Thymus (tissue), 11 donors: ENCODE results near the gene PPA1. TPM values are rescaled to one million over a fixed set of nuclear protein-coding genes. Genes with fewer than 3 reads are reported as not detected.
A peak's percentile ranks its signal among the peaks of the same experiment; 100 is the strongest.
"Not testable (repeated sequence)": the region's sequence is repeated elsewhere in the genome, so short reads cannot be mapped to it uniquely, and the experiment has no call there.

Source experiments
- DNase-seq, 9 donors: peaks; one replicate each; pipeline ENCODE4 v3.0.0-alpha.2; 2013; ENCODE audit warnings: low spot score in 9 of 9, low read depth in 6 of 9, missing footprints in 1 of 9
- H3K27ac ChIP-seq, 2 donors: one replicate each; pipeline ENCODE4 v1.5.1; 2013; ENCODE audit warnings: control low read depth in 1 of 2, low read depth in 1 of 2, low read length in 1 of 2, mild to moderate bottlenecking in 1 of 2, moderate library complexity in 1 of 2
- H3K27me3 ChIP-seq, 2 donors: one replicate each; pipeline ENCODE4 v1.5.1; 2013; ENCODE audit warnings: low read length in 1 of 2; ENCODE audit not compliant: control insufficient read depth in 2 of 2, insufficient read depth in 1 of 2
- H3K36me3 ChIP-seq, 2 donors: one replicate each; pipeline ENCODE4 v1.5.1; 2013; ENCODE audit warnings: low read length in 1 of 2, mild to moderate bottlenecking in 1 of 2, moderate library complexity in 1 of 2; ENCODE audit not compliant: control insufficient read depth in 2 of 2, insufficient read depth in 2 of 2
- H3K4me1 ChIP-seq, 2 donors: one replicate each; pipeline ENCODE4 v1.5.1; 2013; ENCODE audit warnings: low read length in 2 of 2; ENCODE audit not compliant: control insufficient read depth in 2 of 2, insufficient read depth in 2 of 2
- H3K4me3 ChIP-seq, 2 donors: one replicate each; pipeline ENCODE4 v1.5.1; 2013; ENCODE audit warnings: low read length in 2 of 2, control low read depth in 1 of 2, mild to moderate bottlenecking in 1 of 2
- H3K9me3 ChIP-seq, 2 donors: one replicate each; pipeline ENCODE4 v1.5.1; 2013; ENCODE audit warnings: low read length in 1 of 2, mild to moderate bottlenecking in 1 of 2; ENCODE audit not compliant: control insufficient read depth in 2 of 2, insufficient read depth in 1 of 2
- WGBS: extraction: QIAGEN DNeasy Blood & Tissue Kit; methylation state at CpG from one replicate; pipeline ENCODE4 v1.1.7; 2013; 5-methylcytosine and 5-hydroxymethylcytosine counted together
- polyA plus RNA-seq: library from polyadenylated mRNA; stranded (reverse); fragments of 200-250 nt; gene quantifications from one replicate; pipeline ENCODE4 v1.2.3, GENCODE V29; 2013
- total RNA-seq: library from RNA; stranded (reverse); fragments of 120-200 nt; gene quantifications from one replicate; pipeline ENCODE4 v1.2.4, GENCODE V29; 2013
- donor health status: healthy.

PPA1 gene
- total and polyA plus RNA-seq, 2 donors: 150 to 199 TPM

DNA sequence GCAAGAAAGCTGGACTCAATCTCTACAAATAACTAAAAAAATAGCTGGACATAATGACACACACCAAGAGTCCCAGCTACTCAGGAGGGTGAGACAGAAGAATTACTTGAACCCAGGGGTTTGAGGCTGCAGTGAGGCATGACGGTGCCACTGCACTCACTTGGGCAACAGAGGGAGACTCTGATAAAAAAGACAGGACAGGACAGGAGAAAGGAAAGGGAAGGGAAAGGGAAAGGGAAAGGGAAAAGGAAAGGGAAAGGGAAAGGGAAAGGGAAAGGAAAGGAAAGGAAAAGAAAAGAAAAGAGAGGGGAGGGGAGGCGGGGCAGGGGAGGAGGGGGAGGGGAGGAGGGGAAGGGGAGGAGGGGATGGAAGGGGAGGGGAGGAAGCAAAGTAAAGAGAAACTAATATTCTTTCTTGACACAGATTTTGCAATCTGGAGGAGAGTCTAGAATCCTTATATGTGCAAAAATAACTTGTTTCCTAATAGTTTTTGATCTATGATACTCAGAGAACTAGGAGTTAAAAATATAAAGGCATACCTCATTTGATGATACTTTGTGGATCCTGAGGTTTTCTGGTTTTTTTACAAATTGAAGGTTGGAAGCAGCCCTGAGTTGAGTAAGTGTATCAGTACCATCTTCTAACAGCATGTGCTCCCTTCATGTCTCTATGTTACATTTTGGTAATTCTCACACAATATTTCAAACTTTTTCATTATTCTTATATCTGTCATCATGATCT is 70.9 kb downstream of the PPA1 start:
- 96% methylated on average over 1 of the region's 2 CpGs for WGBS
- Histone ChIP-seq H3K36me3 (peaks cover 17 to 43% of the 10 kb centered on the region in 2 donors), H3K4me1 (peaks cover 13 to 15% of the 10 kb centered on the region in 2 donors), H3K9me3 (no peaks in the 10 kb centered on the region), H3K27ac (peak overlapping the region in 1 of 2 donors; percentile 57), H3K27me3 (no peaks in the 10 kb centered on the region), H3K4me3 (no peak overlapping the region)
- DNase-seq: peak in 1 of 9 donors; percentile 30

DNA sequence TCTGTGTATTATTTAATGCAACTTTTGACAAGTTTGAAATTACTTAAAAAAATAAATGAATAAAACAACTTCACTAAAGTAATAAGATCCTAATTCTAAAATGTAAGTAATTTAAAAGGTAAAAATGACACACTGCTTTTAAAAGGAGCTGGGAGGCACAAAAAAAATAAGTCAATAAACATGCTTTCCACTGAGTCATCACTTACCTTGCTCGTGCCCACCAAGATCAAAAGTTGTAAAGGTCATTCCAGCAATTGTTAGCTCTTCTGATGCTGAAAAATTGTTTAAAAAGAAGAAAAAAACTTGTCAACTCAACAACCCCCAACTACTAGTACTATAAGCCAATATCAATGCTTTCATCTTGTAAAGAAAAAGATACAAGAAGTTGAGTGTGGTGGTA is 72.4 kb downstream of the PPA1 start:
- H3K36me3 ChIP-seq: peaks cover 27 to 53% of the 10 kb centered on the region in 2 donors
- 90% methylated on average over 1 of the region's 1 CpG for WGBS

DNA sequence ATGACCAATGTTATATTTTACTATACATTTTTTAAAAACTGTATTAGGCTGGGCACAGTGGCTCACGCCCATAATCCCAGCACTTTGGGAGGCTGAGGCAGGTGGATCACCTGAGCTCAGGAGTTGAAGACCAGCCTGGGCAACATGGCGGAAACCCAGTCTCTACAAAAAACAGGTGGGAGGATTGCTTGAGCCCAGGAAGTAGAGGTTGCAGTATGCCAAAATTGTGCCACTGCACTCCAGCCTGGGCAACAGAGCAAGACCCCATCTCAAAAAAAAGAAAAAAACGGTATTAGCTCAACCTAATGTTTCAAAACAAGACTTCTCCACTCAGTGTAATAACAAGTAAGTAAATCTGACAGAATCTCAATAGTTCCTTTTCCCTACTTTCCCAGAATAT is 73.9 kb downstream of the PPA1 start:
- H3K4me1 ChIP-seq: peaks cover 11 to 13% of the 10 kb centered on the region in 2 donors
- not testable (repeated sequence) for H3K9me3 ChIP-seq

More for the DNA sequence above, 72.4 kb downstream of the PPA1 start:
- H3K9me3 ChIP-seq: no peaks in the 10 kb centered on the region
- H3K27ac ChIP-seq: no peak overlapping the region
- DNase-seq: no peak
- H3K4me3 ChIP-seq: no peak overlapping the region
- H3K4me1 ChIP-seq: peaks cover 12 to 13% of the 10 kb centered on the region in 2 donors
- no peaks in the 10 kb centered on the region for H3K27me3 ChIP-seq

DNA sequence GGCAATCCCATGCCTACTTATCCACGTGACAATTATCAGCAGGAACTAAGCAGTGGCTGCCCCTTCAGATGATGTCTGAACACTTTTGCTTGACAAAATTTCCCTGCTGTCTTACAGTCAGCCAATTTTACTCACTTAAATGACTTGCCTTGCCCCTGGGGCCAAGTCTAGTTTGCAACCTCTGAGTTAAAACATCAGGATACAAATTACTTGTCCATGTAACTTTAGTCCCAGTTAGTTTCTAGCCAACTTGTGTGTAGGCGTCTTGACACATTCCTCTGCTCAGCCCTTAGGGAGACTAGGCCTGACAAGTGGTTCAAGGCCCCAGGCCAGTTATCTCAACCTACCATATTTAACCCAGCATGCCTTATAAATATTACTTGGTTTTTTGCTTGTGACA is 75.1 kb downstream of the PPA1 start:
- no peak for DNase-seq
- peaks cover 41 to 76% of the 10 kb centered on the region in 2 donors for H3K36me3 ChIP-seq
- H3K9me3 ChIP-seq: no peaks in the 10 kb centered on the region
- no peaks in the 10 kb centered on the region for H3K27me3 ChIP-seq
- no peak overlapping the region for H3K4me3 ChIP-seq
- 96% methylated on average over 2 of the region's 2 CpGs for WGBS
- peaks cover 1 to 8% of the 10 kb centered on the region in 2 donors for H3K4me1 ChIP-seq
- H3K27ac ChIP-seq: no peak overlapping the region

More for the DNA sequence above, 73.9 kb downstream of the PPA1 start:
- peaks cover 37 to 64% of the 10 kb centered on the region in 2 donors for H3K36me3 ChIP-seq
- H3K27me3 ChIP-seq, H3K4me3 ChIP-seq, DNase-seq, H3K27ac ChIP-seq: not testable (repeated sequence)
- WGBS: 96% methylated on average over 3 of the region's 3 CpGs

DNA sequence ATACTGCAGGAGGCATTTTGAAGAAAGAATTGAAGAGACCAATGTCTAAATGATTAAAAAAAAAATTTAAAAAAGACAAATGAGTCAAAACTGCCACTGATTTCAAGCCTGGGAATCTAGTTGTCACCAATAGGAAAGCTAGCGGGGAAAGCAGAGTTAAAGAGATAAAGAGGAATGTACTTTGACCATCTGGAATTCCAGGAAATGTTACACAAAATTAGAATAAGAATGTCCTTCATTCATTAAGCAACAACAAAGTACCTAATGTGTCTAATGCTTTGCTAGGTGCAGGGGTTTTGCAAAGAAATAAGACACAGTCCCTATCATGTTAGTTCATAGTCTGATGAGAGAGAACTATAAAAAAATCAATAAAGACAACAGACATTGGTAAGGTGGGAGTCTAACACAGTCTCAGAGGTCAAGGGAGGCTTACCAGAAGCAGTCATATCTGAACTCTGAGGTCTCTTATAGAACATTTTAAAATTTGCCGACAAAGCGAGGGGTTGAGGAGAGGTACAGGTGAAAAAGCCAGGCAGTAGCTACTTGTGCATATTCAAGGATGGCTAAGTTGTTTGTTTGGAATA is 77.9 kb downstream of the PPA1 start:
- WGBS: 81% methylated on average over 3 of the region's 3 CpGs
- no peaks in the 10 kb centered on the region for H3K9me3 ChIP-seq
- no peaks in the 10 kb centered on the region for H3K27me3 ChIP-seq
- H3K27ac ChIP-seq: no peak overlapping the region
- H3K4me1 ChIP-seq: no peaks in the 10 kb centered on the region
- H3K4me3 ChIP-seq: no peak overlapping the region
- peaks cover 47 to 91% of the 10 kb centered on the region in 2 donors for H3K36me3 ChIP-seq
- no peak for DNase-seq

Other genes with a start within 250 kb of the PPA1 start
- 10.7 TPM for gene MACROH2A2, start 180.6 kb downstream of the PPA1 start, total RNA-seq
- 12.9 TPM for gene MACROH2A2, start 180.6 kb downstream of the PPA1 start, polyA plus RNA-seq
- gene AIFM2, start 100.6 kb downstream of the PPA1 start, total RNA-seq: 1.5 TPM
- gene AIFM2, start 100.6 kb downstream of the PPA1 start, polyA plus RNA-seq: 7.5 TPM
- gene TYSND1, start 86.7 kb downstream of the PPA1 start, total RNA-seq: 8.1 TPM
- 18.1 TPM for gene TYSND1, start 86.7 kb downstream of the PPA1 start, polyA plus RNA-seq
- gene SAR1A, start 62.9 kb downstream of the PPA1 start, total RNA-seq: 63.1 TPM
- 48.6 TPM for gene SAR1A, start 62.9 kb downstream of the PPA1 start, polyA plus RNA-seq
- gene NPFFR1, start 50.6 kb upstream of the PPA1 start, total RNA-seq: 0.05 TPM
- 0.21 TPM for gene NPFFR1, start 50.6 kb upstream of the PPA1 start, polyA plus RNA-seq
- gene LRRC20, start 149.2 kb upstream of the PPA1 start, total RNA-seq: 6.6 TPM
- 3.6 TPM for gene LRRC20, start 149.2 kb upstream of the PPA1 start, polyA plus RNA-seq
- gene EIF4EBP2, start 170.7 kb upstream of the PPA1 start, total RNA-seq: 18.9 TPM
- 32.1 TPM for gene EIF4EBP2, start 170.7 kb upstream of the PPA1 start, polyA plus RNA-seq
- 0.28 TPM for gene NODAL, start 208.3 kb upstream of the PPA1 start, total RNA-seq
- gene NODAL, start 208.3 kb upstream of the PPA1 start, polyA plus RNA-seq: 0.21 TPM
- gene PALD1, start 245.3 kb upstream of the PPA1 start, total RNA-seq: 7.3 TPM
- gene PALD1, start 245.3 kb upstream of the PPA1 start, polyA plus RNA-seq: 10.3 TPM